ES-I3 (cell line): ENCODE measurements around the gene SLC16A2.

Experiments
- H3K36me3 ChIP-seq: 2 replicates; pipeline ENCODE4 v1.6.1; 2013; ENCODE audit warnings: mild to moderate bottlenecking, low read length, control low read depth, moderate library complexity; ENCODE audit not compliant: insufficient read depth
- H3K4me1 ChIP-seq: 2 replicates; pipeline ENCODE4 v1.6.1; 2013; ENCODE audit warnings: mild to moderate bottlenecking, control low read depth, low read length; ENCODE audit not compliant: insufficient read depth
- H3K9ac ChIP-seq: 2 replicates; pipeline ENCODE4 v1.6.1; 2013; ENCODE audit warnings: low read depth, mild to moderate bottlenecking, low read length, moderate library complexity
- H3K9me3 ChIP-seq: 2 replicates; pipeline ENCODE4 v1.6.1; 2013; ENCODE audit warnings: mild to moderate bottlenecking, low read length, moderate library complexity; ENCODE audit not compliant: control insufficient read depth, insufficient read depth

The SLC16A2 gene

GRCh38 chrX:74525116-74525515 lies 103.8 kb downstream of the SLC16A2 start:
- H3K9ac ChIP-seq, result no peak overlapping the region
- H3K9me3 ChIP-seq, result no peaks in the 10 kb centered on the region
- no peaks in the 10 kb centered on the region for H3K4me1 ChIP-seq
- no peaks in the 10 kb centered on the region; the same call in 1 of the 2 replicates for H3K36me3 ChIP-seq

DNA sequence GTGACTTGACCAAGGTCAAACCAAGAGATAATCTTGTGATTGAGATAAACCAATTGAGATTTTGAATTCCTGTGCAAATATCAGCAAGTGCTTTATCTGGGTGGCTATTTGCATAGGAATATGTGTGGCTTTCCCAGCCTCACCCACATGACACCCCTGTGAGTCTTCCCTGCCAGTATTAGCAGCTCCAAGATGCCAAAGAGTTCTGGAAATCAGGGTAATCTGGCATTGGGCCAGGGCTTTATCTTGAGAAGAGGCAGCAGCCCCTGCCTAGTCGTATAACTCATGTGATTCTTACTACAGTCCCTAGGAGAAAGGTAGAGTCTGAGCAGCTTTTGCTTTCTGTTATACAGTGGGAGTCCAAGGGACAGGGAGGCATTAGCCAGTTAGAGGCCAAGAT lies 105.5 kb downstream of the SLC16A2 start:
- H3K9ac ChIP-seq, result no peak overlapping the region
- no peaks in the 10 kb centered on the region for H3K4me1 ChIP-seq
- H3K9me3 ChIP-seq, result no peaks in the 10 kb centered on the region
- no peaks in the 10 kb centered on the region for H3K36me3 ChIP-seq

DNA sequence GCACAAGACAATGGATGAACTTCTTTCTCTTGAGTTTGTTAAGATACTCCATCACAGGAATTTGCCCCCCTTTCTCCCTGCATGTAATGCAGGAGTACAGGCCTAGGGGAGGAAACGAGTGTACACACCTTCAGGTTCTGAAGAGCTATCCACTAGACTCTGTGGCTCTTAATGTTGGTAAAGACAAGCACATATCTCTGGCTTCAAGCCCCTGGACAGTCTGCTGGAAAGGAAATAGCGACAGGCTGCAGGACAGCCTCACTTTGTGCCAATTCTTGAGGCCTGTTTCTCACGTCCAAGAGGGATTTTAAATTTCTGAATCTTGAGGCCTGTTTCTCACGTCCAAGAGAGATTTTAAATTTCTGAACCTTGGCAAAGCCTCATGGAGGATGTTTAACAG lies 106.1 kb downstream of the SLC16A2 start:
- H3K36me3 ChIP-seq, result no peaks in the 10 kb centered on the region
- H3K9ac ChIP-seq, result no peak overlapping the region
- no peaks in the 10 kb centered on the region for H3K4me1 ChIP-seq
- no peaks in the 10 kb centered on the region for H3K9me3 ChIP-seq

DNA sequence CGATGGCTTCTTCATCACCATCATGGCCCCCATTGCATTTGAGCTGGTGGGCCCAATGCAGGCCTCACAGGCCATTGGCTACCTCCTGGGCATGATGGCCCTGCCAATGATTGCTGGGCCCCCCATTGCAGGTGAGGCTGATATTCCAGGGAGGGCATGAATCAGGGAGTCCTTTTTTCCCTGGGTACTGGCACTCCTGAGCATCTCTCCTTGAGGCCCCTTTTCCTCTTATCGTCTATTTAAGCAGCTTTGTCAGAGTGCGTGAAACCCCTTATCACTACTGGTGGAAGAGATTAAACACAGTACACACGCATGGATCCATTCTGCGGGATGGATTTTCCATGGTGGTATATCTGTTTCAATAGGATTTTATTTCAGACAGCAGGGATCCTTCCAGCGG lies 108.0 kb downstream of the SLC16A2 start:
- no peaks in the 10 kb centered on the region for H3K36me3 ChIP-seq
- no peaks in the 10 kb centered on the region for H3K9me3 ChIP-seq
- no peaks in the 10 kb centered on the region for H3K4me1 ChIP-seq
- H3K9ac ChIP-seq, result no peak overlapping the region

DNA sequence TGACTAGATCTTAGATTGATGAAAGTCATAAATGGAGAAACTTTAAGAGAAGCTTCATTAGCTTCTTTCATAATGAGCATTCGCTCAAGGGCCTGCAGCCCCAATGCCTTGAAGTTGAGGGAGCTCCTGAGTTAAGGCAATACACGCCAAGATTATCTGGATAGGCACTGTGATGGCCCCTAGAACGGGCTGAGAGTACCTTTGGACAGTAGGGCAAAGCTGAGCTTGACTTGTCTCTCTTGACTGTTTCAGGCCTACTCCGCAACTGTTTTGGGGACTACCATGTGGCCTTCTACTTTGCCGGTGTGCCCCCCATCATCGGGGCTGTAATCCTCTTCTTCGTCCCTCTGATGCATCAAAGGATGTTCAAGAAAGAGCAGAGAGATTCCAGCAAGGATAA lies 109.8 kb downstream of the SLC16A2 start:
- Histone ChIP-seq H3K9ac (no peak overlapping the region), H3K4me1 (no peaks in the 10 kb centered on the region), H3K36me3 (no peaks in the 10 kb centered on the region), H3K9me3 (no peaks in the 10 kb centered on the region)

- no peak overlapping the region for H3K9ac ChIP-seq
- peaks cover 5% of the 10 kb centered on the region; the same call in 1 of the 2 replicates for H3K4me1 ChIP-seq
- no peaks in the 10 kb centered on the region for H3K36me3 ChIP-seq
- H3K9me3 ChIP-seq, result no peaks in the 10 kb centered on the region
Measured at GRCh38 chrX:74534569-74535038, 113.3 kb downstream of the SLC16A2 start.

GRCh38 chrX:74535086-74535407 lies 113.8 kb downstream of the SLC16A2 start:
- no peaks in the 10 kb centered on the region for H3K36me3 ChIP-seq
- peaks cover 5% of the 10 kb centered on the region; the same call in 1 of the 2 replicates for H3K4me1 ChIP-seq
- no peaks in the 10 kb centered on the region for H3K9me3 ChIP-seq
- H3K9ac ChIP-seq, result no peak overlapping the region; the same call in 1 of the 2 replicates

- Histone ChIP-seq H3K4me1 (peaks cover 5% of the 10 kb centered on the region; the same call in 1 of the 2 replicates), H3K9me3 (no peaks in the 10 kb centered on the region), H3K36me3 (no peaks in the 10 kb centered on the region), H3K9ac (peak overlapping the region; percentile 48; the same call in 1 of the 2 replicates)
Measured at GRCh38 chrX:74535408-74536151, 114.3 kb downstream of the SLC16A2 start.

DNA sequence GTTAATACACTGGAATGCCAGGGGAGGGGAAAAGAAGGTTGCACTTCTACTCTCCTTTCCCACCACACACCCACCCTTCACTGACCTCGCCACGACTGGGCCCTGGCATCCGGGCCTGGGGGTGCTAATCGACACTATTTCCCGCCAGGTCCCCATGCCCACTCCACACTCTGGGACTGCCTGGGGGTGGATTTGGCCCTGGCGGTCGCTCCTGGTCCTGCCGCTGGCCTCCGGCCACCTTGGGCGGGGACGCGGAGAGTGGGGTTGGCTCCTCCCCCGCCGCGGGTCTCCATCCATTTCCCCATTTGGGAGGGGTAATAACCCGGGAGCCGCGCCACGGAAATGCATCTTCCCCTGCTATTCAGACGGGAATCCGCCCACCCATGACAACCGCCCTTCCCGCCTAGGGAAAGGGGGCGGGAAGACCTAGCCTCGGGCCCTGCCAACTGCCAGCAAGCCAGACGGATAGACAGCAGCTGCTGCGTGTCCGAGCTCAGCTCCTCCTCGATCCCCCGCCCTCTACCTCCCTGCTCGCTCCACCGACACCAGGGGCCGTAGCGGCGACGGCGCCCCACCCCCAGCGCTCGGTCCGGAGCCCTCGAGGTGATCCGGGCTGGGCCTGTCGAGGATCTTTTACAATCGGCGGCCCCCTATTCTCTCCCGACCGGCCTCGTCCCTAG lies 115.0 kb downstream of the SLC16A2 start:
- H3K9me3 ChIP-seq, result no peaks in the 10 kb centered on the region
- no peaks in the 10 kb centered on the region for H3K36me3 ChIP-seq
- H3K4me1 ChIP-seq, result peaks cover 5% of the 10 kb centered on the region; the same call in 1 of the 2 replicates
- peak overlapping the region; percentile 48; the same call in 1 of the 2 replicates for H3K9ac ChIP-seq

- Histone ChIP-seq H3K9ac (peak overlapping the region; percentile 48; the same call in 1 of the 2 replicates), H3K36me3 (no peaks in the 10 kb centered on the region), H3K9me3 (no peaks in the 10 kb centered on the region), H3K4me1 (peaks cover 5% of the 10 kb centered on the region; the same call in 1 of the 2 replicates)
Measured at GRCh38 chrX:74536832-74537371, 115.6 kb downstream of the SLC16A2 start.

GRCh38 chrX:74540635-74541249 lies 119.4 kb downstream of the SLC16A2 start:
- peaks cover 5% of the 10 kb centered on the region; the same call in 1 of the 2 replicates for H3K4me1 ChIP-seq
- no peak overlapping the region for H3K9ac ChIP-seq
- H3K9me3 ChIP-seq, result no peaks in the 10 kb centered on the region; the same call in 1 of the 2 replicates
- H3K36me3 ChIP-seq, result no peaks in the 10 kb centered on the region

DNA sequence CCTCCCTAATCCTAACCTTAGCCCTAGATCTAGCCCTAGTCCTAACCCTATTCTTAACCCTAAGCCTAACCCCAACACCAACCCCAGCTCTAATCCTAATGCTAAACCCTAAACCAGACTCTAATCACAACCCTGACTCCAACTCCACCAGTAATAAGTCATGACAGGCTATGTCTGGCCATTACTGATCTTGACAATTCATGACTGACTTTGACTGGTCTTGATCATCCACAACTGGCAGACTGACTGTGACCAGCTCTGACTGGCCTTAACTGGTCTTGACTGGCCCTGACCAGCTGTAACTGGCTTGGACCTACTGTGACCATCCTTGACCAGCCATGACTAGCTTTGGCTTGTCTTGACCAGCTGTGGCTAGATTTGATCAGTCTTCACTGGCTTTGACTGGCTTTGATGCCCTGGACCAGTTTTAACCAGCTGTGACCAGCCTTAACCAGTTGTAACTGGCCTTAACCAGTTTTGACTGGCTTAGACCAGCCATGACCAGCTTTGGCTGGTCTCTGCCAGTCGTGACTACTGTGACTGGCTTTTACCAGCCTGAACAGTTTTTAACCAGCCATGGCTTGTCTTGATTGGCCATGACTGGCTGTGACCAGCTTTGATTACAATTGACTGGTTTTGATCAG lies 124.7 kb downstream of the SLC16A2 start:
- Histone ChIP-seq H3K9ac (no peak overlapping the region), H3K4me1 (peaks cover 4% of the 10 kb centered on the region), H3K36me3 (no peaks in the 10 kb centered on the region), H3K9me3 (no peaks in the 10 kb centered on the region; the same call in none of the 2 replicates)

DNA sequence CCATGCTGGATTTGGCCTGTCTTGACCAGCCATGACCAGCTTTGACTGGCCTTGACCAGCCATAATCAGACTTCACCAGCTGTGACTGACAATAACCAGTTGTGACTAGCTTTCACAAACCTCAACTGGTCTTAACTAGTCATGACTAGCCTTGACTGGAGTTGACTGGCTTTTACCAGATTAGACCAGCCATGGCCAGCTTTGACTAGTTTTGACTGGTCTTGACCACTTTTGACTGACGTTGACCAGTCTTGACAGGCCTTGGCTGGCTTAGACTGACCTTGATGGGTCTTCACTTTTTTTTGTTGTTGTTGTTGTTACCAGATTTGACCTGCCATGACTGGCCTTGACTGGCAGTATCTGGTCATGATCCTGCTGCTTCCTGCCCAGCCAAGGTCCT lies 125.7 kb downstream of the SLC16A2 start:
- H3K9ac ChIP-seq, result no peak overlapping the region
- no peaks in the 10 kb centered on the region for H3K36me3 ChIP-seq
- H3K9me3 ChIP-seq, result no peaks in the 10 kb centered on the region; the same call in none of the 2 replicates
- H3K4me1 ChIP-seq, result peaks cover 4% of the 10 kb centered on the region

- H3K4me1 ChIP-seq, result peaks cover 4% of the 10 kb centered on the region
- no peaks in the 10 kb centered on the region for H3K36me3 ChIP-seq
- H3K9ac ChIP-seq, result no peak overlapping the region
- H3K9me3 ChIP-seq, result no peaks in the 10 kb centered on the region; the same call in none of the 2 replicates
Measured at GRCh38 chrX:74550295-74550802, 129.1 kb downstream of the SLC16A2 start.
